GM18868 (cell line): ENCODE measurements around the gene CNTNAP5.

Source experiments
- ATAC-seq: cut with Tn5 transposase; IDR thresholded peaks from one replicate; pipeline ENCODE4 v1.9.1; 2021; ENCODE audit warnings: mild to moderate bottlenecking, moderate library complexity; ENCODE audit not compliant: unreplicated experiment

The CNTNAP5 gene

GRCh38 chr2:124762388-124762787 lies 737.3 kb downstream of the CNTNAP5 start:
- ATAC-seq = no peak

GRCh38 chr2:124763611-124764010 lies 738.5 kb downstream of the CNTNAP5 start:
- no peak for ATAC-seq

GRCh38 chr2:124774781-124775180 lies 749.7 kb downstream of the CNTNAP5 start:
- no peak for ATAC-seq

- ATAC-seq = no peak
Observed at GRCh38 chr2:124776332-124776731, 751.2 kb downstream of the CNTNAP5 start.

- ATAC-seq = no peak
Observed at GRCh38 chr2:124778076-124778475, 753.0 kb downstream of the CNTNAP5 start.

- ATAC-seq = no peak
Observed at GRCh38 chr2:124796647-124797046, 771.6 kb downstream of the CNTNAP5 start.

- ATAC-seq = no peak
Observed at GRCh38 chr2:124797049-124797448, 772.0 kb downstream of the CNTNAP5 start.

- ATAC-seq = no peak
Observed at GRCh38 chr2:124798551-124798950, 773.5 kb downstream of the CNTNAP5 start.

GRCh38 chr2:124804014-124804940 lies 779.2 kb downstream of the CNTNAP5 start:
- peak; percentile 62 for ATAC-seq

- peak; percentile 89 for ATAC-seq
Observed at GRCh38 chr2:124805060-124805459, 780.0 kb downstream of the CNTNAP5 start.

- no peak for ATAC-seq
Observed at GRCh38 chr2:124810132-124810531, 785.0 kb downstream of the CNTNAP5 start.

- ATAC-seq = no peak
Observed at GRCh38 chr2:124814968-124815745, 790.1 kb downstream of the CNTNAP5 start.

GRCh38 chr2:124816007-124816406 lies 790.9 kb downstream of the CNTNAP5 start:
- ATAC-seq = no peak

GRCh38 chr2:124822516-124822915 lies 797.4 kb downstream of the CNTNAP5 start:
- no peak for ATAC-seq

- no peak for ATAC-seq
Observed at GRCh38 chr2:124824441-124824840, 799.4 kb downstream of the CNTNAP5 start.

GRCh38 chr2:124832521-124832920 lies 807.4 kb downstream of the CNTNAP5 start:
- ATAC-seq = no peak

GRCh38 chr2:124834331-124834730 lies 809.2 kb downstream of the CNTNAP5 start:
- no peak for ATAC-seq

GRCh38 chr2:124835331-124835730 lies 810.2 kb downstream of the CNTNAP5 start:
- ATAC-seq = no peak

- ATAC-seq = no peak
Observed at GRCh38 chr2:124836416-124836815, 811.3 kb downstream of the CNTNAP5 start.

- no peak for ATAC-seq
Observed at GRCh38 chr2:124837496-124837895, 812.4 kb downstream of the CNTNAP5 start.

- ATAC-seq = no peak
Observed at GRCh38 chr2:124838406-124838805, 813.3 kb downstream of the CNTNAP5 start.

- ATAC-seq = no peak
Observed at GRCh38 chr2:124867247-124867646, 842.2 kb downstream of the CNTNAP5 start.
